ENCODE results near the gene TPK1. TPM values are rescaled to one million over a fixed set of nuclear protein-coding genes. Genes with fewer than 3 reads are reported as not detected.
"Not testable (repeated sequence)": the region's sequence is repeated elsewhere in the genome, so short reads cannot be mapped to it uniquely, and the experiment has no call there.

Gene TPK1
- total RNA-seq, 1 experiment from 2014 or later: 3.1 TPM

GRCh38 chr7:144418931-144419330 is 416.9 kb downstream of the TPK1 start:
- not testable (repeated sequence) for H3K27me3 ChIP-seq (ENCODE audit: insufficient read depth, low read length); H3K23ac ChIP-seq (ENCODE audit: insufficient read length, low read depth, low read length); H3K56ac ChIP-seq (ENCODE audit: insufficient read length, low read depth, low read length); H3K27ac ChIP-seq (ENCODE audit: insufficient read length, low read depth, low read length); H3K9me3 ChIP-seq (ENCODE audit: control insufficient read depth, low read depth, low read length); H4K91ac ChIP-seq (ENCODE audit: insufficient read length, low read depth, low read length); H4K20me1 ChIP-seq (ENCODE audit: control insufficient read depth, insufficient read depth, insufficient read length); H2BK120ac ChIP-seq (ENCODE audit: low read depth, low read length, poor library complexity, severe bottlenecking); H3T11ph ChIP-seq (ENCODE audit: low read length); H3K4me3 Mint-ChIP-seq; H3K4me1 ChIP-seq (ENCODE audit: insufficient read depth, low read length); H3K9ac ChIP-seq (ENCODE audit: extremely low read depth, insufficient read length, low read length); H3K23me2 ChIP-seq (ENCODE audit: insufficient read length, low read depth, low read length, poor library complexity, severe bottlenecking); H2AFZ ChIP-seq (ENCODE audit: low read length); H3K18ac ChIP-seq (ENCODE audit: insufficient read length, low read depth, low read length); H4K5ac ChIP-seq (ENCODE audit: insufficient read length, low read depth, low read length); DNase-seq; H2BK15ac ChIP-seq (ENCODE audit: low read depth, low read length); H4K8ac ChIP-seq (replicated peaks; ENCODE audit: insufficient read length, low read depth, low read length); H2AK5ac ChIP-seq (ENCODE audit: insufficient read length, low read length); H3K4me2 ChIP-seq (ENCODE audit: insufficient read depth, insufficient read length, low read length); H3K79me2 ChIP-seq (ENCODE audit: insufficient read depth, low read length); H3K27me3 Mint-ChIP-seq (ENCODE audit: low read depth); H2BK20ac ChIP-seq (ENCODE audit: low read depth, low read length, poor library complexity, severe bottlenecking); H3K79me1 ChIP-seq (ENCODE audit: insufficient read depth, low read depth, low read length, poor library complexity, severe bottlenecking); H3K27ac Mint-ChIP-seq; H3K4ac ChIP-seq (ENCODE audit: low read depth, low read length); H2BK12ac ChIP-seq (ENCODE audit: insufficient read length, low read depth, low read length); H2BK5ac ChIP-seq (ENCODE audit: insufficient read length, low read length); H3K14ac ChIP-seq (ENCODE audit: insufficient read depth, low read length)
- Mint-ChIP-seq H3K36me3 (ENCODE audit: insufficient read depth in 1 of 3, low read depth in 3 of 3) (peaks cover 0 to 25% (median 4%) of the 10 kb centered on the region in 3 experiments; a peak in 6 of 7 replicates), H3K9me3 (peaks cover 15 to 19% of the 10 kb centered on the region in 2 experiments; a peak in 4 of 5 replicates), H3K4me1 (peaks cover 5 to 12% of the 10 kb centered on the region in 2 experiments)
- no CpG with 5 or more reads among the region's 4 CpGs for WGBS (ENCODE audit: extremely low coverage, insufficient read length, low lambda C conversion rate)

Measured in H9 (cell line).